ENCODE measurements around the gene TM4SF18.
"Not testable (repeated sequence)": the region's sequence is repeated elsewhere in the genome, so short reads cannot be mapped to it uniquely, and the experiment has no call there.

The TM4SF18 gene, protein sequence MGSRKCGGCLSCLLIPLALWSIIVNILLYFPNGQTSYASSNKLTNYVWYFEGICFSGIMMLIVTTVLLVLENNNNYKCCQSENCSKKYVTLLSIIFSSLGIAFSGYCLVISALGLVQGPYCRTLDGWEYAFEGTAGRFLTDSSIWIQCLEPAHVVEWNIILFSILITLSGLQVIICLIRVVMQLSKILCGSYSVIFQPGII

DNA sequence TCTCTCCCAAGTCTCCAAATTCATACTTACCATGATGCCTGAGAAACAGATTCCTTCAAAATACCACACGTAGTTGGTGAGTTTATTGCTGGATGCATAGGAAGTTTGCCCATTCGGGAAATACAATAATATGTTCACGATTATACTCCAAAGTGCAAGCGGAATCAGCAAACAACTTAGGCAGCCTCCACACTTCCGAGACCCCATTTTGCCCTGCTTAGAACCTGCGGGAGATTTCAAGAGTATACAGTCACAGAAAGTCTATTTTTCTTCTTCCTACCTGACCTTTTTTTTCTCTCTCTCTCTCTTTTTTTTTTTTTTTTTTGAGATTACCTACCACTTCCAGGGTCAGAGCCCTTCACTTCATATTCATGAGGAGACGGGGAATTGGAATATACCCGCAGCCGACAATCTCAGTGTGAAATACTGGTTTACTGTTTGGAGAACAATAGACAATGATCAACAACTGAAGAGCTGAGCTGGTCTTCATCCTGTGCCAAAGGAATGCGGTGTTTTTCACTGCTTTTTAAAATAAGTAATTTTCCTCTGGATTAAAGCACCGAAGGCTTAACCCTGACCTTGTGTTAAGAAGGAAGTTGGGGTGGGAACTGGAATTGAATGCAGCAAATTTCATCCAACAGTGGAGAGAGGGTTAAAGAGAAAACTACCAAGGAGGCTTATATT is at the start of gene TM4SF18:
Gene TM4SF18, minus strand, starts transcription at position 461 of the 684 bp plus-strand sequence. Its CDS starts 254 bp downstream, at position 207.
- no peak for DNase-seq (ENCODE audit: low read depth in 2 of 2)

DNA sequence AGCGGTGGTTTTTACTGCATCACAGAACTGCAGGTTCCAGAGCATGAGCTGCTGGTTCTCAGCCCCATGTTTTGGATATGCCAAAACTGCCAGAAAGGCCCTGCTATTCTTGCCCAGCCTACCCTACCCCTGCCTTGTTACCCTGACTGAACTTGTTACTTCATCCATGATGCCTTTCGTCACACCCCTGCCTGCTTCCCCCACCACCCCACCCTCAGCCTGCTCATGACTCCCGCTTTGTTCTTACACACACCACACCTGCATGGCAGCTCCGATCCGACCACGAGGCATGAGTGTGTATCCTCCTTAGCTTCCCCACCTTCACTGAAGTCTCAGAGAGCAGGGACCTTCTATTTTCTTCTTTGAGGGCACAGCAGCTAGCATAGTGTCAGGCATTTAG is 49.1 kb upstream of the TM4SF18 start:
- DNase-seq (ENCODE audit: low read depth in 2 of 2), result no peak

DNA sequence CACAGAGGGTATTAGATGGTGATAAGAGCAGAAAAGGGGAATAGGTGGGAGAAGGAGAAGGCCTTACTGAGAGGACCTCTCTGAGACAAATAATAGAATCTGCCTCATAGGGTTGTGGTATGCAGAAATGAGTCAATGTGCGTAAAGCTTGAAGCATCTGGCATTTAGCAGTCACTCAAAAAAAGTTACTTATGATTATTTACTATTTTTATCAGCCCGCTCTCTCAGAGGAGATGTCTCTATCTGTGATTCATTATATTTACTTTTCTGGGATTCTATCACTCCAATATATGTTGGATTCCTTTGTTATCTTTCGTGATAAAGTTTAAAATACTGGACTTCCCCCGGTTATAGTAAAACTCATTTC is 48.6 kb upstream of the TM4SF18 start:
- DNase-seq (ENCODE audit: low read depth in 2 of 2), result no peak

DNA sequence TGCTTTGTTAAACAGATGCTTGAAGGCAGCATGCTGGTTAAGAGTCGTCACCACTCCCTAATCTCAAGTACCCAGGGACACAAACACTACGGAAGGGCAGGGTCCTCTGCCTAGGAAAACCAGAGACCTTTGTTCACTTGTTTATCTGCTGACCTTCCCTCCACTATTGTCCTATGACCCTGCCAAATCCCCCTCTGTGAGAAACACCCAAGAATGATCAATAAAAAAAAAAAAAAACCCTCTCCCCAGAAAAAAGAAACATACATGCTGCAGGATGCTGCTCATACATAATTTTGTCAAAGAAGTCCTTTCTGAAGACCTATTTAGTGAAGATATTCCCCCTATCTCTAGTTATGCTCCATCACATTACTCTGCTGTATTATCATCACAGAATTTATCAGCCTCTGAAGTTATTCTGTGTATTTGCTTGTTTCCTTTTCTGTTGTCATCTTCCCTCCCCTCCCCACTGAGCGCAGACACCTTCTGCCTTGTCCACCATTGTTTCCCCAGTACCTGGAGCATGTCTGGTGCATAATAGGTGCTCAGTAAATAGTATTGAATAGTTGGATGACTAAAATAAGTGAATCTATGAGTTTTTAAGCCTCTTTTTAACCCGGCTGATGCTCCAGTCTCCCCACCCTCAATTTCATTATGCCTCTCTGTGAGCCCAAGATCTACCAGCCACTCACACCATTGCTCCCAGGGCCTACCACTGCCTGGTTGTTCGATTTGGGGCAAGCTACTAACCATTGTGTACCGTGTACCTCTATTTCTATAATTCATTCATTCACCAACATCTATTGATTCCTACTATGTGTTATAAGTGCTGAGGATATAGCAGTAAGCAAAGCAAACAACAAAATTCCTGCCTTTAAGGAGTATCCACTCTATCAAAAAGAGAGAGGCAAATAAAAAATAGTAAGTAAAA is 48.0 kb upstream of the TM4SF18 start:
- DNase-seq (ENCODE audit: low read depth in 2 of 2), result no peak

DNA sequence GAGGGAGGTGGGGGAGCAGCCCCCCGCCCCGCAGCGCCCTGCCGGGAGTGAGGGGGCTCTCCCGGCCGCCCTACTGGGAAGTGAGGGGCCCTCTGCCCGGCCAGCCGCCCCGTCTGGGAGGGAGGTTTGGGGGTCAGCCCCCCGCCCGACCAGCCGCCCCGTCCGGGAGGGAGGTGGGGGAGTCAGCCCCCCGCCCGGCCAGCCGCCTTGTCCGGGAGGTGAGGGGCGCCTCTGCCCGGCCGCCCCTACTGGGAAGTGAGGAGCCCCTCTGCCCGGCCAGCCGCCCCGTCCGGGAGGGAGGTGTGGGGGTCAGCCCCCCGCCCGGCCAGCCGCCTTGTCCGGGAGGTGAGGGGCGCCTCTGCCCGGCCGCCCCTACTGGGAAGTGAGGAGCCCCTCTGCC is 46.8 kb upstream of the TM4SF18 start:
- DNase-seq (ENCODE audit: low read depth in 2 of 2), result not testable (repeated sequence)

DNA sequence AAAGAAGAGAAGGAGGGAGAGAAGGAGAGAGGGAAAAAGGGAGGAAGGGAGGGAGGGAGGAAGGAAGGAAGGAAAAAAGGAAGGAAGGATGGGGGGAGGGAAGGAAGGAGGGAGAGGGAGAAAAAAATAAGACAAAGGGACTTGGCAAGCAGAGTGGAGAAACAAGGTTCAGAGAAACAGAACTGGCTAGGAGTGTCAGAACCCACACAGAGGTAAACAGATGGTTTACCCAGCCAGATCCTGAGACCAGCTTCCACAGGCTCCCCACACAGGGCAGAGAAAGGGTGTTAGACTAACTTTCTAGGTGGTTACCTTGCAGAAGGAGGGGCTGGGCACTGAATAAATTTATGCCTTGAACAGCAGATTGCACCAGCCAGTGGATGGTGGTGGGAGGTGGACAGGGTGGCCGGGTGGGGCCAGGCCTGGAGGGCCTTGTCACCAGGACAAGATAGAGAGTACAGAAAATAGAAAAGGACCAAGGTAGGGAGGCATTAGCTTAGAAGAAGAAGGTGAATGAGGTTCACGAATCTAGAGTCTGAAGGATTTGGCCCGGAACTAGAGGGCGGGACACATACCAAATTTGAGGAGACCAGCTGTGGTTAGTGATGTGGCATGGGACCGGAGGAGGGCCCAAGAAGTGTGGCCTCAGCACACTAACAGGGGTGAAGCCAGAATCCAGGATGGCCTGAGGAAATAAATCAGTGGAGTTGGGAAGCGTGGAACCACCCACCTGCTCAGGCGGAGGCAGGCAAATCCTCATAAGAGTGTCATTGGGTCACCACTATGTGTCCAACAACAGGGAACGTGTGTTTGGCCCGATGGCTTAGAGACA is 45.3 kb upstream of the TM4SF18 start:
- no peak for DNase-seq (ENCODE audit: low read depth in 2 of 2)

DNA sequence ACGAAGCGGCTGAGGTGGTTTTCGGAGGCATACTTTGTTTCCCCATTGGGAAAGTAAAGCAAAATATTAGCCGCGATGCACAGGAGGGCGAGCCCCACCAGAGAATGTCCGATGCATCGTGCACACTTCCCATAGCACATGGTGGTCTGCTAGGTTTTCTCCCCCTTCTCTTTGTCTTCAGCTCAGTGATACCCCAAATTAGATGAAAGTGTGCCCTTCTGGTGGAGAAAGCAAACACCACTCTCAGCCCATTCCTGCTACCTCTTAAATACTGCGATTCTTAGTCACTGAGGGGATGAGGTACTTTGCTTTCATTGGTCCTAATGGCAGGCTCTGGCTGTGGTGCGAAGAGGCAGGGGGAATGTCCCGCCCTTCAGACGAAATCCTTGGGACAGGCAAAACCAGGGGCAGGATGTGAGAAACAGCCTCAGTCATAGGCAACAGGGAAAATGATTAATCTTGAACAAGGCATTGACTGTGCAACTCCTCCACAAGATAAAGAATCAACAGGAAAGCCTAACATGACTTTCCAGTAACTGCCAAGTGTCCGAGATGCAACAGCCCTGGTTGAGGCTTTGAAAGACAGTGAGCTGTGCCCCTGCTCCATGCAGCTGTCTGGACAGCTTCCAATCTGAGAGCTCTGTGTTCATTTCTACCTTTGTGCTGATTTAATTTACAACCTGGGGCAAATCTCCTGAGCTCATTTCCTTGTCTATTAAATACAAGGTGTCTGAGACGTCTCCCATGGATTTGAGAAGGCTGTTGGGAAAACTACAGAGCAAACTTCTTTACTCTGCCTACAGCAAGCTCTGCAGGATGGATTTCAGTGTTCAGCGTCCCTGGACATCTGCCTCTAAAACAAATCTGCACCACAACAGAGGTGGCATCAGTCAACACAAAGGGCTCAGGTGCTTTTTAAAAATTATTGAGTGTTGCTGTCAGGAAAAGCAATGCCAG is 44.2 kb upstream of the TM4SF18 start, which contains the start of gene TM4SF1:
Gene TM4SF1, minus strand, starts transcription at position 242 of the 957 bp plus-strand sequence. Its CDS starts 102 bp downstream, at position 140.
- DNase-seq (ENCODE audit: low read depth in 2 of 2), result no peak

DNA sequence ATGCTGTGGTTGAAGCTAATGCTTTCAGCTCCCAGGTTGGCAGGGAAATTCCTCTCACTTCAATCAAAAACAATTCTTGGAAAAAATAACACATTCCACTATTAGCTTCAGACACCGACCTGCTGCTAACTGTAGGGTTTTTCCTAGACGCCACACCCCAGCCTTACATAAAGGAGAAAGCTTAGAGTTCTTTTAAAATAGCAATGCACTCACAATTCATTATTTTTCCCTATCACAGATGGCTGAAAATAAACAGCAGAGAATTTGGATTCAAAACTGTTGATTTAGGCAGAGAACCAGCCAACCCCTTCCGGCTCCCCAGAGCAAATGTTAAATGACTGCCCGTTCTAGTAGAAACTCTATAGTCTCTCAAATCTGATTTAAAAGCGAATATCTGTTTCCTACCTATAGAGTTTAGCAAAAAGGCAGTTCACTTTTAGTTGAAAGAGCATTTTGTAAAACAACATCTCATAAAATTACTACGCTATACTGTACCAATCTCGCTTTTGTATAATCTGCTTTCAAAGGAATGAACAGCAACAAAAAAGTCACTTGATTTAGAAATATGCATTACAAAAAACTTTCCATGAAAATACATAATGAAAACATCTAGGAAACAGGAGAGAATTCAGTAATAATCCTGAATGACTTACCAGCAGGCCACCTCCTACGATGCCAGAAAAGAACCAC is 43.4 kb upstream of the TM4SF18 start:
- no peak for DNase-seq (ENCODE audit: low read depth in 2 of 2)

DNA sequence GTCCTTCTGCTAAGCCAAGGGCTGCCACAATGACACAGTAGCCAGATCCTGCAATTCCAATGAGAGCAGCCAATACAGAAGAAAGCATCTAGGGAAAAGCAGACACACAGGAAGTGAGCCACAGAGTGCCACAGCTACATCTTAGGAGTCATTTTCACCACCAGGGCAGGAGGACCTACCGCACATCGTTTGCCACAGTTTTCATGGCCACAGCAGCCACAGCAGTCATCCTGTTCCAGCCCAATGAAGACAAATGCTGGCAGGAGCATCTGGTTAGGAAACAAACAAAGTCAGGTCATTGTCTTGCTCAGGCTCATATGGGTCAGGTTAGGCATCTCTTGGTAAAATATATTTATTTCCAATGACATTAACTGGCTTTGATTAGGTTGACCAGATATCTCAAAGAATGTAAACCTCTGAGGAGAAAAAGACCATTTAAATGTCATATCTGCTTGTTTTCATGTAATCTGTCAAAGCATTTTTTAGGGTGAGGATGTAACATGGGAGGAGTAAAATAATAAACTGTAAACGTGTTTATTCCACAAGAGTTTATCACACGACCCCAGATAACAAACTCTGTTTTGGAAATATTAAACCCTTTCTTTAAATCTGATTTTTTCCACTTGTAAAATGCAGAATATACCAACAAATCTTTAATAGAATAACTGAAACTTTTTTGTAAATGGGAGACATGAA is 42.2 kb upstream of the TM4SF18 start:
- DNase-seq (ENCODE audit: low read depth in 2 of 2), result no peak

DNA sequence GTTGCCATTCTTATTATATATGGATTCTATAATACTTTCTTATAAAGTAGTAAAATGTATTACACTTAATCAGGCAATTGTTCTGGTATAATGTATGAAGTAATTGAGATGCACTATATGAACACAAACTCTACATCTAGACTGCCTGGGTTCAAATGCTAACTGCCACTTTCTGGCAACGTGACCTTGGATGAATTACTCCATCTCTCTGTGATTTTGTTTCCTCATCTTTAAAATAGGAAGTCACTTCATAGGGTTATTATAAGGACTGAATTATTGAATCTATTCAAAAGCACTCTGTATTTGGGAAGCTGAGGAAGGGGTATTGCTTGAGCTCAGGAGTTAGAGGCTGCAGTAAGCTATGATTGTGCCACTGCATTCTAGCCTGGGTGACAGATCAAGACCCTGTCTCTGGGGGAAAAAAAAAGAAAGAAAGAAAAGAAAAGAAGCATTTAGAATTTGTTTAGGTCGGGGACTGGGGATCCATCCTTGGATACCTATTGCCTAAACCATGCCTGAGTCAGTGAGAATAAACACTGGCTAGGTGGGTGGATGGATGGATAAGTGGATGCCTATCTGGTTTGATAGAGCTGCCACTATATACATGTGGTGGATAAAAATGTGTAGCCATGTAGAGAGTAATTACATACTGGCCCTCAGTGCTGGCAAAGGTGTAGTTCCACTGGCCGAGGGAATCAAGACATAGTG is 41.5 kb upstream of the TM4SF18 start:
- DNase-seq (ENCODE audit: low read depth in 2 of 2), result no peak

DNA sequence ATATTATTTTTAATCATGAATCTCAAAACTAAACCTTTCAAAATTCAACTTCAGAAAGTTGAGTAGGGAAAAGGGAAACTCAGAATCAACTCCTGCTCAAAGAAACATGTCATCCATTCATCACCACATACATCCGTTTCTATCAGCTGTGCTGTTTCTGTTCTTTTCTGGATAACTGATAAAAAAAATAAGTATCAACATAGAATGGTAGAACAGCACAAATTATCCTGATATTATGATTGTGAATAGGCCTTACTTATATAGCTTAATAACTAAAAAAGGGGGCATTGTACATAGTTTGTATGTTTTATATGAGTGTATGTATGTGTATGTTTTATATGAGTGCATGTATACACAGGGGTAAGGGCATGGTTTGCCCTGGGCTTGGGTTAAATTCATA is 41.0 kb upstream of the TM4SF18 start:
- no peak for DNase-seq (ENCODE audit: low read depth in 2 of 2)

DNA sequence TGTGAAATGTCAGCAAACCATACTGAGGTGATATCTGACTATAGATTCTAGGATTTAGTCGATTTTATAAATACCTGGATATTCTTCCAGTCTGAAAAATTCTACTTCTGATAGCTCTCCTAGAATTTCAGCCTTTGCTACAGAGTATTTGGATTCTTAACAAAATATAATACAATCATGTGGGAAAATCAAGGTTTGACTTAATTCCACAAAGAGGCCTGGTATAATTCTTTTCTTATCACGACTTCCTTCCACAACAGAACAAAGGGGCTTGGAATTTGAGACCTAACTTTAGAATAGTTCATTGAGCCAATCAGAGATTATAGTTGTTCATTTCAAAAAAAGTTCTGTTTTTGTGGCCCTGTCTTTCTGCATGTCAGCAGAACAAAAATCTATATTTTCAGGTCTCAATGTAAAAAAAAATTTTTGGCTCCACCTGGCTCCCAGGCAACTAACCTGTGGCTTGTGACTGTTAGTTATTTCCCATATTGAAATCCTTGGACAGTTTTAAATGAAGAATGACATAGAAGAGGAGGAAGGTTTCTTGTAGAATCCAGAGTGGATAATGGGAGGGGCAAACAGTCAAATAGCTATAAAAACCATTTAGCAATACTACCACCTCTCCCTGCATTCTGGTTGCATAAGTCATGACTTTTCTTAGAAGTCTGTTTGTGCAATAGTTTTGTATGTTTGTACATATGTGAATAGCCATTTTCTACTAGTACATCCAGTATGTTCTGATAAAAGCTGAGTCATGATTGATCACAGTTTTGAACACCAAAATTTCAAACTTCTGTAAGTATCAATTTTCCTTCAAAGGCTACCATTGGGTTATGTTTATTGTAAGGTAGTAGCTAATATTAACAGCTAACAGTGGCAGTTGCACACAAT is 40.0 kb upstream of the TM4SF18 start:
- DNase-seq (ENCODE audit: low read depth in 2 of 2), result no peak

DNA sequence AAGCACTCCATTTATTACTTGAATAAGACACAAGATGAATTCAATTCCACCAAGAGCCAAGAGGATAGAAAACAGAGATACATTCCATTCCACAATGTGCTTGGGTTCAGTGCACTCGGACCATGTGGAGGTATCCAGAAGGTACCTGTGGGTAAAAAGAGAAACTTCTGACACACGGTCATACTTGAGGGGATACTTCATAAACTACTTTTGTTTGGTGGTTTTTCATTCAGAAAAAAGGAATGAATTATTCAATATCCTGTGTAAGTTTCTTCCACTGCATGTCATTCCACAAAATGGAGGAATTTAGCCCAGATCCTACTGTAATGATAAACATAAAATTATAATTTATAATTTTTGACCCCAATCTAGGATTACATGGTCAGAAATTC is 38.3 kb upstream of the TM4SF18 start:
- no peak for DNase-seq (ENCODE audit: low read depth in 2 of 2)

DNA sequence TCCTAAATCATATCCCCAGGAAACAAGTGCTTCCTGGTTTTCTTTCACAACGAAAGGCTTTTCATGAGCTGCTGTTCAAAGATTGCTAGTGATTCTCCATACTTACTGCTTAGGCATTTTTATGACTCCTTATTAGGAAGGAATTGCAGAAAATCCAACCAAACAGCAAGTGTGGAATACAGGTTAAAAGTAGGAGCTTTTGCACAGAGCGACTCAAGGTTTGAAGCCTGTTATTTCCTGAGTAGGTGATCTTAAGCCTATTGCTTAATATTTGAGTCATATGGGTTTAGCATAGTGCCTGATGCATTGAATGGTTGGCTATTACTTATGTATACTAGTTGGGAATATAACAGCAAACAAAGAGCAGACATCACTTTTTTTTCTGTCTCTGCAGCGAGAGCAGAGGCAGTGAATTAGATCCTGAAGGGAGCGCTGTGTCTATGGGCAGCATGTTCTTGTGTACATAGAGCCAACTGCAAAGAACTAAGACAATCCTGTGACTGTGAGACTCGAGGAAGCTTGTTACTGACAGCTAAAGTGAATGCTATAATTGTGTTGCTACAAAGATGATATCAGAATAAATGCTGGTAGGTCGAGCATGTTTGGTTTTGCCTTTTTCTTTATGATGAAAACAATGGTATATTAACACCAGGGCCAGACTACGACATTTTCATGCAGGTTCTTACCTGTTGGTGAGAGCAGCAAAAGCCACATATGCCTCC is 37.7 kb upstream of the TM4SF18 start:
- no peak for DNase-seq (ENCODE audit: low read depth in 2 of 2)

DNA sequence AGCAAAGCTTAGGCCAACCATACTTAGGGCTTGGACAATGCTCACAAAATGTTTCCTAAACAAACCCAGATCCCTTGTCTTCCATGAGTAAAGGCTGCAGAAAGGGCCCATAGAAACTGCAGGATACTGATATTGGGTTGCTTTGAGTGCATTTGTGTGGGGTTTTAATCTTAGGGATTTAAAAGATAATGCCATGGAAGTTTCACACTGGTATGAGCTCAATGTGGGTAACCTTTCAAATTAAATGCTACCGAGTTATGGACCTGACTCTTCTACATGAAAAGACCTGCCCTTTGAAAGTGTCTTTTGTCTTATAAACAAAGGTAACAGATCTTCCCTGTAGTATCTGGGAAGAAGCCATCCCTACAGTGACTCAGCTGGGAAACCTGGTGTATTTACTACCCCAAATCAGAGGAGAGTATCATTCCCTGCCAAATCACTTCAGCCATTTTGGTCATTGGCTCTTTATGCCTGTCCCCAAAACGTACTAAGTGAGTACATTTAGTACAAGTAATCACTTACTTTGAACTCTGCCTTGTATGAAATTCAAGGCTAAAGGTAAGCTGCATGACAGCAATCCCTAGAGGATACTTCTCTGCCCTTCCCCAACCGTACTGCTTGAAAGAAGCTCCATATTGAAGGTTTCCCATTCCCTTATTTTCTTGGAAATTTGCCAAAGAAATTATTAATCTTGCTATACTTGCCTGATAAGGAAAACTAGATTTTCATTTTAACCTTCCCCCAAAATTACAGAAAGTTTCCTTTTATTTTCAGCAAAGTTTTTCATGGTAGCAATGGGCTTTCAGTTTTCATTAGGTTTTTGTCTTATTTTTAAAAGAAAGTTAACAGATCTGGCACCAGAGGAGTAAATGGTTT is 36.8 kb upstream of the TM4SF18 start:
- no peak for DNase-seq (ENCODE audit: low read depth in 2 of 2)
